Measurements from ENCODE around the gene LRRC15. TPM values are rescaled to one million over a fixed set of nuclear protein-coding genes. Genes with fewer than 3 reads are reported as not detected.

The LRRC15 gene
- total RNA-seq, 3 donors from 2014 or later = not detected

DNA sequence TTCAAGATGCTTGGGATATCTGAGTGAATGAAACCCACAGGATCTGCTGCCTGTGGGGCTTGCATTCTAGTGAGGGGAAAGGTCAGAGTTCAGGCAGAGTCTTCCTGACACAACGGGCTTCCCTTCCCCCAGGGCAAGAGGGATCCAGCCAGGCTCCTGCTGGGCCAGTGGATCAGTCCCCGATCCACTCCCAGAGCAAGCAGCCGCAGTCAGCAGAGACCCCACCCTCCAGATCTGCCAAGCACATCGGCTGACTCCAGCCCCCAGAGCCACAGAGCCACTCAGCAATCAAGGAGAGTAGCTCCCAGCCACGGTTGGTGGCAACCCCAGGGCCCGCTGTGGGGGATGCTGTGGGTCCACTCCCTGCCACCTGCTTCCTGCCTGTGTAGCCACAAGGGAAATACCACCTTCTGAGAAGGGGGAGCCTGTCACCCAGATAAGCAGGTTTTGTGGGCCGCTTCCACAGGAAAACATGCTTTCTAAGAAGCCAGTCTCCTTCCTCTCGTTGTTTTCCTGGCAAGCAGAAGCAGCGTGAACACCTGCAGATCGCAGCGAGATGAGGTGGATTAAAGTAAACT, 63.3 kb downstream of the LRRC15 start:
- peaks cover 37% of the 10 kb centered on the region for H3K4me1 Mint-ChIP-seq (ENCODE audit: low read depth)
- no peaks in the 10 kb centered on the region for H3K36me3 Mint-ChIP-seq (ENCODE audit: insufficient read depth)
- peak; percentile 60 to 64 for ATAC-seq
- no peaks in the 10 kb centered on the region for H3K27me3 Mint-ChIP-seq (ENCODE audit: low read depth)
- H3K4me3 Mint-ChIP-seq = peak overlapping the region; percentile 64
- peaks cover 5% of the 10 kb centered on the region for H3K9me3 Mint-ChIP-seq
- no peak for DNase-seq

- no peak overlapping the region for H3K4me3 Mint-ChIP-seq
- H3K36me3 Mint-ChIP-seq (ENCODE audit: insufficient read depth) = no peaks in the 10 kb centered on the region
- peaks cover 5% of the 10 kb centered on the region for H3K9me3 Mint-ChIP-seq
- H3K4me1 Mint-ChIP-seq (ENCODE audit: low read depth) = peaks cover 41% of the 10 kb centered on the region
- DNase-seq (no peak), ATAC-seq (no peak)
- H3K27me3 Mint-ChIP-seq (ENCODE audit: low read depth) = no peaks in the 10 kb centered on the region
Observed at GRCh38 chr3:194305356-194306108, 64.0 kb downstream of the LRRC15 start.

Other genes starting within 250 kb of the LRRC15 start
- gene HES1, start 233.6 kb downstream of the LRRC15 start, total RNA-seq = under 1 TPM; 0.23 to 0.52 (median 0.37) TPM
- under 1 TPM in 1 of 3 donors, not detected in 2; 0.08 TPM for gene CPN2, start 18.4 kb downstream of the LRRC15 start, total RNA-seq
- gene GP5, start 29.5 kb upstream of the LRRC15 start, total RNA-seq = under 1 TPM; 0.08 to 0.23 (median 0.18) TPM
- gene ATP13A3, start 117.3 kb upstream of the LRRC15 start, total RNA-seq = 100 to 1,000 TPM; 186 to 209 (median 188) TPM

Measured in activated T-cell treated with anti-CD3 and anti-CD28 coated beads, Interleukin-2, amount 50 U/mL, for 4 hours (primary cell).